GM23338 (cell line): ENCODE measurements around the gene SRGAP2B. TPM values are rescaled to one million over a fixed set of nuclear protein-coding genes. Genes with fewer than 3 reads are reported as not detected.
"Not testable (repeated sequence)": the region's sequence is repeated elsewhere in the genome, so short reads cannot be mapped to it uniquely, and the experiment has no call there.

Source experiments
- ATAC-seq: fragments of 200-7000 bp; cut with Tn5 transposase; 3 replicates; pipeline ENCODE4 v1.9.1; 2020
- DNase-seq: peaks from one replicate; pipeline ENCODE4 v3.0.0-alpha.2; 2015; ENCODE audit warnings: low spot score
- H2AFZ ChIP-seq: fragments of 200-600 bp; sonication (generic); 2 replicates; pipeline ENCODE4 v1.8.0; 2016; ENCODE audit warnings: antibody characterized with exemption, mild to moderate bottlenecking, moderate library complexity
- H3F3A ChIP-seq: fragments of 200-600 bp; sonication (generic); replicated peaks from 2 replicates; pipeline ENCODE4 v1.8.0; 2017; ENCODE audit warnings: antibody characterized with exemption, mixed run types, low read depth
- H3K27ac ChIP-seq: fragments of 200-600 bp; sonication (generic); 2 replicates; pipeline ENCODE4 v1.6.1; 2016; ENCODE audit warnings: low read depth
- H3K27me3 ChIP-seq: fragments of 200-600 bp; sonication (generic); 2 replicates; pipeline ENCODE4 v1.8.0; 2016; ENCODE audit warnings: mild to moderate bottlenecking, mixed run types, moderate library complexity; ENCODE audit not compliant: insufficient read depth
- H3K36me3 ChIP-seq: fragments of 200-600 bp; sonication (generic); 2 replicates; pipeline ENCODE4 v1.8.0; 2016; ENCODE audit warnings: mild to moderate bottlenecking; ENCODE audit not compliant: insufficient read depth
- H3K4me1 ChIP-seq: fragments of 200-600 bp; sonication (generic); 2 replicates; pipeline ENCODE4 v1.8.0; 2016; ENCODE audit warnings: mild to moderate bottlenecking, moderate library complexity; ENCODE audit not compliant: insufficient read depth
- H3K4me2 ChIP-seq: fragments of 200-600 bp; sonication (generic); 2 replicates; pipeline ENCODE4 v1.7.1; 2017; ENCODE audit warnings: mixed run types
- H3K4me3 ChIP-seq: fragments of 200-600 bp; sonication (generic); 2 replicates; pipeline ENCODE4 v1.6.1; 2016; ENCODE audit warnings: mixed run types
- H3K79me2 ChIP-seq: fragments of 200-600 bp; sonication (generic); replicated peaks from 2 replicates; pipeline ENCODE4 v1.8.0; 2017; ENCODE audit warnings: mild to moderate bottlenecking; ENCODE audit not compliant: insufficient read depth
- H3K9me2 ChIP-seq: fragments of 200-600 bp; sonication (generic); 2 replicates; pipeline ENCODE4 v1.8.0; 2017; ENCODE audit not compliant: insufficient read depth
- H4K20me1 ChIP-seq: fragments of 200-600 bp; sonication (generic); replicated peaks from 2 replicates; pipeline ENCODE4 v1.8.0; 2017; ENCODE audit warnings: mild to moderate bottlenecking; ENCODE audit not compliant: insufficient read depth
- H3K27ac Mint-ChIP-seq: 2 replicates; pipeline ENCODE4 v1.8.0; 2020; ENCODE audit warnings: inconsistent platforms, mild to moderate bottlenecking, moderate library complexity, mixed read lengths
- H3K27me3 Mint-ChIP-seq: 3 replicates; pipeline ENCODE4 v1.8.0; 2022; ENCODE audit warnings: low read depth, mild to moderate bottlenecking, moderate library complexity, mixed read lengths, inconsistent platforms; ENCODE audit not compliant: insufficient read depth, poor library complexity
- H3K36me3 Mint-ChIP-seq: 3 replicates; pipeline ENCODE4 v1.8.0; 2021; ENCODE audit warnings: low read depth, mild to moderate bottlenecking, inconsistent platforms, moderate library complexity, mixed read lengths
- H3K4me1 Mint-ChIP-seq: 3 replicates; pipeline ENCODE4 v1.8.0; 2020; ENCODE audit warnings: mild to moderate bottlenecking, inconsistent platforms, mixed read lengths
- H3K4me3 Mint-ChIP-seq: 3 replicates; pipeline ENCODE4 v1.8.0; 2021; ENCODE audit warnings: moderate library complexity, mild to moderate bottlenecking, inconsistent platforms, mixed read lengths
- H3K9me3 Mint-ChIP-seq: 3 replicates; pipeline ENCODE4 v1.8.0; 2020; ENCODE audit warnings: moderate library complexity, mild to moderate bottlenecking, inconsistent platforms, mixed read lengths
- polyA plus RNA-seq: library from polyadenylated mRNA; unstranded; fragments of >200 nt; fragmentation: Nextera tagmentation; extraction: Ambion mirVana; gene quantifications from 2 replicates; pipeline ENCODE4 v1.2.1, GENCODE V29; 2016
- total RNA-seq: library from RNA; depleted of rRNA; stranded (reverse); fragments of >200 nt; shearing (Covaris generic); gene quantifications from 2 replicates; pipeline ENCODE4 v1.2.3, GENCODE V29; 2014

The SRGAP2B gene
- total and polyA plus RNA-seq, 2 experiments from 2014 or later = 17.4 to 28.8 TPM

GRCh38 chr1:144977856-144978255 lies 117.3 kb downstream of the SRGAP2B start:
- ATAC-seq, H3K4me3 Mint-ChIP-seq, H2AFZ ChIP-seq, H3K4me2 ChIP-seq, H3K79me2 ChIP-seq, H3K27me3 Mint-ChIP-seq, H3K27me3 ChIP-seq, H3F3A ChIP-seq, H3K4me3 ChIP-seq, DNase-seq, H3K9me2 ChIP-seq, H3K4me1 ChIP-seq, H3K36me3 ChIP-seq, H3K36me3 Mint-ChIP-seq, H3K27ac ChIP-seq, H3K9me3 Mint-ChIP-seq, H4K20me1 ChIP-seq, H3K27ac Mint-ChIP-seq, H3K4me1 Mint-ChIP-seq: not testable (repeated sequence)

- H3K36me3 ChIP-seq, H3K9me2 ChIP-seq, H3K9me3 Mint-ChIP-seq, H3K27ac ChIP-seq, H3K27me3 Mint-ChIP-seq, H3K27ac Mint-ChIP-seq, H3K4me3 ChIP-seq, H3K36me3 Mint-ChIP-seq, H3K4me2 ChIP-seq, H3K4me1 Mint-ChIP-seq, H3K79me2 ChIP-seq, H4K20me1 ChIP-seq, H3K4me3 Mint-ChIP-seq, H3K4me1 ChIP-seq, DNase-seq, H2AFZ ChIP-seq, H3F3A ChIP-seq, H3K27me3 ChIP-seq: not testable (repeated sequence)
- ATAC-seq = peak; percentile 38; the same call in 2 of the 3 replicates
Measured at GRCh38 chr1:144971936-144972335, 123.2 kb downstream of the SRGAP2B start.

DNA sequence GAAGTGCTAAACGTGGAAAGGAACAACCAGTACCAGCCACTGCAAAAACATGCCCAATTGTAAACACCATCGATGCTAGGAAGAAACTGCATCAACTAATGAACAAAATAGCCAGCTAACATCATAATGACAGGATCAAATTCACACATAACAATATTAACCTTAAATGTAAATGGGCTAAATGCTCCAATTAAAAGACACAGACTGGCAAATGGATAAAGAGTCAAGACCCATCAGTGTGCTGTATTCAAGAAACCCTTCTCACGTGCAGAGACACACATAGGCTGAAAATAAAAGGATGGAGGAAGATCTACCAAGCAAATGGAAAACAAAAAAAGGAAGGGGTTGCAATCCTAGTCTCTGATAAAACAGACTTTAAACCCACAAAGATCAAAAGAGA lies 128.6 kb downstream of the SRGAP2B start:
- not testable (repeated sequence) for DNase-seq, H3K27me3 ChIP-seq, H3K79me2 ChIP-seq, H2AFZ ChIP-seq, H3K9me3 Mint-ChIP-seq, H3K4me1 ChIP-seq, H3K27me3 Mint-ChIP-seq, H4K20me1 ChIP-seq, H3K4me3 Mint-ChIP-seq, H3K36me3 ChIP-seq, H3K4me1 Mint-ChIP-seq, H3K4me2 ChIP-seq, H3K9me2 ChIP-seq, H3K27ac ChIP-seq, H3F3A ChIP-seq, H3K27ac Mint-ChIP-seq, H3K36me3 Mint-ChIP-seq, ATAC-seq, H3K4me3 ChIP-seq

DNA sequence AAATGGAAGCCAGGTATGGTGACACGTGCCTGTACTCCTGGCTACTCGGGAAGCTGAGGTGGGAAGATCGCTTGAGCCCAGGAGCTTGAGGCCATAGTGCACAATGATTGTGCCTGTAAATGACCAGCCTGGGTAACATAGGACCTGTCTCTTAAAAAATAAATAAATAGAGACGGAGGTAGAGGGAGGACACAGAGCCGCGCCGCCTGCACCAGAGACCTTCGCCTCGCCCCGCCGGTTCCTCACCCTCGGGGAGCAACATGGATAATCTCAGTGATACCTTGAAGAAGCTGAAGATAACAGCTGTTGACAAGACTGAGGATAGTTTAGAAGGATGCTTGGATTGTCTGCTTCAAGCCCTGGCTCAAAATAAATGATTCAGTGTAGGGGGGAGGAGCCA lies 130.4 kb downstream of the SRGAP2B start:
- H3K27me3 Mint-ChIP-seq, H3K4me1 ChIP-seq, H3K9me2 ChIP-seq, DNase-seq, H3K36me3 Mint-ChIP-seq, H4K20me1 ChIP-seq, H3K27ac Mint-ChIP-seq, ATAC-seq, H3K4me1 Mint-ChIP-seq, H3K4me3 Mint-ChIP-seq, H3K4me2 ChIP-seq, H3K4me3 ChIP-seq, H3F3A ChIP-seq, H3K9me3 Mint-ChIP-seq, H2AFZ ChIP-seq, H3K79me2 ChIP-seq, H3K27ac ChIP-seq, H3K36me3 ChIP-seq, H3K27me3 ChIP-seq: not testable (repeated sequence)

DNA sequence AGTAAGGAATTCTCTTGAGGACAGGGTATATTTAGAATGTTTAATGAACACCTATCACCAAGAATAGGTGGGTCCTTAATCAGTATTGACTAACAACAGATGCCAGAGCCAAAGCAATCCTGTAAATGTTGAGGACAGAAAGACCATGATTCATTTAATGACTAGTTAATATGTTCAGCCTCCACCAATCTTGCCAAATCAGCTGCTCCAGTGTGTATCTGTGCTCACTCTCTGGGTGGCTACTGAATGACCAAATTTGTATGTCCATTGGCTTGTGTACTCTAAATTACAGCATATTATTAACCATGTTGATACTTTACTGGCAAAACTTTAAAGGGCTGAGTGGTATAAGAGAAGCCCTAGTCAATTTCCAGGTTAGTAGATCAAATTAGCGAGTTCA lies 130.9 kb downstream of the SRGAP2B start:
- not testable (repeated sequence) for H3K9me3 Mint-ChIP-seq, H3K36me3 Mint-ChIP-seq, H3K27ac ChIP-seq, H3K36me3 ChIP-seq, H3K4me1 ChIP-seq, H3K4me3 ChIP-seq, H3K79me2 ChIP-seq, DNase-seq, H3K27ac Mint-ChIP-seq, H4K20me1 ChIP-seq, H3K4me2 ChIP-seq, ATAC-seq, H3K27me3 Mint-ChIP-seq, H3K9me2 ChIP-seq, H3K27me3 ChIP-seq, H3K4me1 Mint-ChIP-seq, H3K4me3 Mint-ChIP-seq, H3F3A ChIP-seq, H2AFZ ChIP-seq

- not testable (repeated sequence) for ATAC-seq, H4K20me1 ChIP-seq, H3K4me2 ChIP-seq, H3K36me3 Mint-ChIP-seq, DNase-seq, H3K4me3 ChIP-seq, H2AFZ ChIP-seq, H3K4me3 Mint-ChIP-seq, H3K9me2 ChIP-seq, H3K27me3 ChIP-seq, H3K27me3 Mint-ChIP-seq, H3F3A ChIP-seq, H3K4me1 ChIP-seq, H3K79me2 ChIP-seq, H3K9me3 Mint-ChIP-seq, H3K27ac Mint-ChIP-seq, H3K4me1 Mint-ChIP-seq, H3K27ac ChIP-seq, H3K36me3 ChIP-seq
Measured at GRCh38 chr1:144963571-144963970, 131.6 kb downstream of the SRGAP2B start.
